ENCODE measurements around the gene SBNO2. TPM values are rescaled to one million over a fixed set of nuclear protein-coding genes. Genes with fewer than 3 reads are reported as not detected.

The SBNO2 gene
- total and polyA plus RNA-seq, 2 donors (not counting 3 experiments of a cell fraction or from before 2014, with no cell fraction given), result 31.4 to 65.7 TPM

DNA sequence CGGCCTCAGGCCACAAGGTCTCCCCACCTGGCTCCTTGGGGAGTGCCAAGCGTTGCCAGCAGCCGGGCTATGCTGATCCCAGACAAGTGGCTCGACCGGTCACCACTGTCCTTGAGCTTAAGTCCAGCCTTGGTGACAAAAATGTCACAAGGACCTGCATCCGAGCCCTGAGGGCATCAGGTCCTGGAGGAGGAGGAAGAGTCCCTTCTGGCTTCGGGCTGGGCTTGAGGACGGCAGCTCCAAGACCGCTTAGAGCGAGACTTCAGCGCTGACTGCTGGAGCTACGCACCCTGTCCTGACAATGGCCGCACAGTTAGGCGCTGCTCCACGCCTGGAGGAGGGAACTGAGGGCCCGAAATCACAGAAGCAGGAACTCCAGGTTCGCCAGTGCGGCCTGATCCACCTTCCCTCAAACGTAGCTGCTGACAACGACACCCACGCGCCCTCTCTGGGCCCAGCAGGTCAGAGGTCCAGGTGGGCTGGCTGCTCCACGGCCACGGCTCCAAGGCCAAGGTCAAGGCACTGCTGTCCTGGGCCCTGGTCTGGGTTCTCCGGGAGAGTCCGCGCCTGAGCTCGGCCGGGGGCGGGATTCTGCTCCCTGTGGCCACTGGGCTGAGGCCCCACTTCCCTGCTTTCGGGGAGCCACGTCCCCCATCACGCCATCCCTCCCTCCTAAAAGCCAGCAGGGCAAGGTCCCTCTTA is 7.0 kb downstream of the SBNO2 start:
- POLR2A ChIA-PET, result no interaction called here
- no peak overlapping the region for H3K27ac ChIP-seq (ENCODE audit: insufficient read depth, low read depth, low read length)

More for the DNA sequence above, 7.0 kb downstream of the SBNO2 start:
- Histone ChIP-seq H3K9me1 (replicated peaks; ENCODE audit: control insufficient read depth, extremely low read depth, insufficient read depth, low read length) (no peaks in the 10 kb centered on the region), H4K20me1 (replicated peaks; ENCODE audit: control insufficient read depth, extremely low read depth, insufficient read depth, low read length) (no peaks in the 10 kb centered on the region), H3K4me1 (ENCODE audit: control insufficient read depth, extremely low read depth, insufficient read depth, low read length) (no peaks in the 10 kb centered on the region), H3K9ac (replicated peaks; ENCODE audit: extremely low read depth, insufficient read depth, low read length) (no peak overlapping the region), H3K4me2 (ENCODE audit: insufficient read depth, low read length) (no peak overlapping the region), H3K36me3 (ENCODE audit: control insufficient read depth in 2 of 2, extremely low read depth in 1 of 2, insufficient read depth in 2 of 2, low read length in 2 of 2) (peaks cover 0 to 3% of the 10 kb centered on the region in 2 experiments), H3K4me3 (replicated peaks in 1 of 3; ENCODE audit: insufficient read depth in 1 of 3, low read depth in 1 of 3, low read length in 3 of 3) (no peak overlapping the region), H3K27me3 (ENCODE audit: control insufficient read depth in 2 of 2, insufficient read depth in 2 of 2, low read length in 2 of 2) (no peaks in the 10 kb centered on the region), H3K9me3 (replicated peaks; ENCODE audit: control insufficient read depth, insufficient read depth, low read length) (no peaks in the 10 kb centered on the region), H2AFZ (ENCODE audit: low read depth, low read length) (no peak overlapping the region), H3K79me2 (ENCODE audit: control insufficient read depth, insufficient read depth, low read length) (peaks cover 38% of the 10 kb centered on the region)
- FAIRE-seq, result no peak
- TF ChIP-seq, protein P1, sequence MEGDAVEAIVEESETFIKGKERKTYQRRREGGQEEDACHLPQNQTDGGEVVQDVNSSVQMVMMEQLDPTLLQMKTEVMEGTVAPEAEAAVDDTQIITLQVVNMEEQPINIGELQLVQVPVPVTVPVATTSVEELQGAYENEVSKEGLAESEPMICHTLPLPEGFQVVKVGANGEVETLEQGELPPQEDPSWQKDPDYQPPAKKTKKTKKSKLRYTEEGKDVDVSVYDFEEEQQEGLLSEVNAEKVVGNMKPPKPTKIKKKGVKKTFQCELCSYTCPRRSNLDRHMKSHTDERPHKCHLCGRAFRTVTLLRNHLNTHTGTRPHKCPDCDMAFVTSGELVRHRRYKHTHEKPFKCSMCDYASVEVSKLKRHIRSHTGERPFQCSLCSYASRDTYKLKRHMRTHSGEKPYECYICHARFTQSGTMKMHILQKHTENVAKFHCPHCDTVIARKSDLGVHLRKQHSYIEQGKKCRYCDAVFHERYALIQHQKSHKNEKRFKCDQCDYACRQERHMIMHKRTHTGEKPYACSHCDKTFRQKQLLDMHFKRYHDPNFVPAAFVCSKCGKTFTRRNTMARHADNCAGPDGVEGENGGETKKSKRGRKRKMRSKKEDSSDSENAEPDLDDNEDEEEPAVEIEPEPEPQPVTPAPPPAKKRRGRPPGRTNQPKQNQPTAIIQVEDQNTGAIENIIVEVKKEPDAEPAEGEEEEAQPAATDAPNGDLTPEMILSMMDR (IDR thresholded peaks at IDR 0.05; ENCODE audit: extremely low read depth in 1 of 2, insufficient read depth in 1 of 2, low read depth in 1 of 2, low read length in 2 of 2), result no peak
- TF ChIP-seq EZH2 (IDR thresholded peaks at IDR 0.05; ENCODE audit: borderline replicate concordance, low read depth, low read length, severe bottlenecking), result no peak
- TF ChIP-seq POLR2A (IDR thresholded peaks at IDR 0.05; ENCODE audit: low read depth, low read length), result no peak
- no peak for TF ChIP-seq GATA2 (IDR thresholded peaks at IDR 0.05; ENCODE audit: insufficient read depth, insufficient read length, low read depth, low read length)
- TF ChIP-seq FOS (IDR thresholded peaks at IDR 0.05; ENCODE audit: borderline replicate concordance, insufficient read depth, low read length), result no peak
- TF ChIP-seq, protein P2, sequence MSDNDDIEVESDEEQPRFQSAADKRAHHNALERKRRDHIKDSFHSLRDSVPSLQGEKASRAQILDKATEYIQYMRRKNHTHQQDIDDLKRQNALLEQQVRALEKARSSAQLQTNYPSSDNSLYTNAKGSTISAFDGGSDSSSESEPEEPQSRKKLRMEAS (IDR thresholded peaks at IDR 0.05; ENCODE audit: insufficient read depth, insufficient read length), result no peak
- no peak for TF ChIP-seq JUN (IDR thresholded peaks at IDR 0.05; ENCODE audit: borderline replicate concordance, insufficient read depth, insufficient read length, low read depth)
- no peak for TF ChIP-seq POLR2AphosphoS5 (IDR thresholded peaks at IDR 0.05; ENCODE audit: insufficient read depth, low read depth, low read length)
- no peak for TF ChIP-seq MYC (IDR thresholded peaks at IDR 0.05; ENCODE audit: low read depth, low read length)
- dilution Hi-C loops (cut with MboI; ENCODE audit: extremely low pct_ligation_motif_present, low sequenced_read_pairs) (no loop called here), intact Hi-C loops (cut with micrococcal nuclease) (no loop called here)
- DNase-seq (ENCODE audit: low read depth, low spot score), result no peak
- CTCF ChIA-PET, result no interaction called here
- BruUV-seq (replicated peaks), result no TSS peak

All from endothelial cell of umbilical vein (primary cell).